Activated CD4-positive, alpha-beta T cell treated with anti-CD3 and anti-CD28 coated beads, Interleukin-2, amount 50 U/mL, for 24 hours (primary cell): ENCODE data around the gene NQO1.
"Not testable (repeated sequence)": the region's sequence is repeated elsewhere in the genome, so short reads cannot be mapped to it uniquely, and the experiment has no call there.

Source experiments
- DNase-seq, 2 donors: peaks; one replicate each; pipeline ENCODE4 v3.0.0-alpha.2; 2020; ENCODE audit warnings: low read depth in 1 of 2, low spot score in 1 of 2

Gene NQO1

GRCh38 chr16:69744363-69745231 lies 18.2 kb upstream of the NQO1 start:
- DNase-seq = no peak

GRCh38 chr16:69741951-69742904 lies 15.9 kb upstream of the NQO1 start:
- DNase-seq = no peak

GRCh38 chr16:69741519-69741918 lies 15.2 kb upstream of the NQO1 start:
- no peak for DNase-seq

GRCh38 chr16:69732101-69732500 lies 5.7 kb upstream of the NQO1 start:
- no peak for DNase-seq

GRCh38 chr16:69731280-69731679 lies 4.9 kb upstream of the NQO1 start:
- not testable (repeated sequence) for DNase-seq

GRCh38 chr16:69729030-69729429 lies 2.7 kb upstream of the NQO1 start:
- DNase-seq = not testable (repeated sequence)

GRCh38 chr16:69727916-69728270 lies 1.5 kb upstream of the NQO1 start:
- DNase-seq = no peak

- no peak for DNase-seq
Measured at GRCh38 chr16:69725480-69726312, 664 bp downstream of the NQO1 start.

- no peak for DNase-seq
Measured at GRCh38 chr16:69724981-69725479, 1.3 kb downstream of the NQO1 start.

GRCh38 chr16:69724414-69724873 lies 1.9 kb downstream of the NQO1 start:
- DNase-seq = no peak

GRCh38 chr16:69721441-69721957 lies 4.9 kb downstream of the NQO1 start:
- DNase-seq = no peak

- DNase-seq = no peak
Measured at GRCh38 chr16:69720822-69721430, 5.4 kb downstream of the NQO1 start.

- DNase-seq = no peak
Measured at GRCh38 chr16:69718111-69718764, 8.1 kb downstream of the NQO1 start.

- no peak for DNase-seq
Measured at GRCh38 chr16:69717066-69717465, 9.3 kb downstream of the NQO1 start.

- DNase-seq = no peak
Measured at GRCh38 chr16:69712914-69713581, 13.3 kb downstream of the NQO1 start.

GRCh38 chr16:69712277-69712676 lies 14.1 kb downstream of the NQO1 start:
- no peak for DNase-seq

GRCh38 chr16:69711115-69711740 lies 15.1 kb downstream of the NQO1 start:
- DNase-seq = no peak

GRCh38 chr16:69709456-69710084 lies 16.8 kb downstream of the NQO1 start:
- peak in 1 of 2 donors; percentile 5 for DNase-seq
